Left ventricle myocardium inferior (tissue), 1 donor: ENCODE measurements around the gene PPDPF. TPM values are rescaled to one million over a fixed set of nuclear protein-coding genes. Genes with fewer than 3 reads are reported as not detected.

Source experiments
- DNase-seq: peaks from one replicate; pipeline ENCODE4 v3.0.0-alpha.2; 2020
- H3K27ac ChIP-seq: fragments of 200-600 bp; replicated peaks from 2 replicates; pipeline ENCODE4 v1.8.0; 2021
- H3K27me3 ChIP-seq: fragments of 200-600 bp; 2 replicates; pipeline ENCODE4 v1.8.0; 2021; ENCODE audit warnings: low read depth
- H3K36me3 ChIP-seq: fragments of 200-600 bp; 2 replicates; pipeline ENCODE4 v1.8.0; 2021
- H3K4me1 ChIP-seq: fragments of 200-600 bp; 2 replicates; pipeline ENCODE4 v1.8.0; 2021
- H3K4me3 ChIP-seq: fragments of 200-600 bp; 2 replicates; pipeline ENCODE4 v1.8.0; 2021; ENCODE audit warnings: mild to moderate bottlenecking, moderate library complexity
- H3K9me3 ChIP-seq: fragments of 200-600 bp; replicated peaks from 2 replicates; pipeline ENCODE4 v1.8.0; 2021
- CTCF ChIP-seq: fragments of 200-600 bp; IDR thresholded peaks from 2 replicates; pipeline ENCODE4 v1.8.0; 2021; ENCODE audit warnings: antibody characterized with exemption, mild to moderate bottlenecking, borderline replicate concordance
- intact Hi-C: fragments of 100-400 bp; cut with micrococcal nuclease; formaldehyde crosslinking; loops from one replicate; pipeline ENCODE4 v1.11.0; 2022
- total RNA-seq: library from RNA; stranded (reverse); fragmentation: NEBNext Ultra II Directional; extraction: Animal tissue kit (Norgen Biotek cat#: 25700); gene quantifications from one replicate; pipeline ENCODE4 v1.2.1, GENCODE V29; 2021
- donor health status: DM: no; HTN: yes; CAD: no; lungs with severe emphysema.

Gene PPDPF
- total RNA-seq, 1 donor from 2014 or later, result 371 TPM

GRCh38 chr20:63481503-63481902 lies 39.1 kb upstream of the PPDPF start:
- DNase-seq, result no peak
- no peak for TF ChIP-seq CTCF
- peaks cover 32% of the 10 kb centered on the region for H3K4me1 ChIP-seq
- intact Hi-C loops, result no loop called here
- H3K4me3 ChIP-seq, result no peak overlapping the region
- peaks cover 3% of the 10 kb centered on the region for H3K9me3 ChIP-seq
- H3K36me3 ChIP-seq, result no peaks in the 10 kb centered on the region
- no peak overlapping the region for H3K27ac ChIP-seq
- H3K27me3 ChIP-seq, result peaks cover 98% of the 10 kb centered on the region

- no peak for TF ChIP-seq CTCF
- peaks cover 4% of the 10 kb centered on the region for H3K9me3 ChIP-seq
- no peak overlapping the region for H3K27ac ChIP-seq
- peaks cover 94% of the 10 kb centered on the region for H3K27me3 ChIP-seq
- peaks cover 32% of the 10 kb centered on the region for H3K4me1 ChIP-seq
- intact Hi-C loops, result no loop called here
- DNase-seq, result no peak
- no peaks in the 10 kb centered on the region for H3K36me3 ChIP-seq
- H3K4me3 ChIP-seq, result no peak overlapping the region
Measured at GRCh38 chr20:63482021-63482587, 38.5 kb upstream of the PPDPF start.

GRCh38 chr20:63483834-63484233 lies 36.7 kb upstream of the PPDPF start:
- Histone ChIP-seq H3K9me3 (peaks cover 4% of the 10 kb centered on the region), H3K4me3 (no peak overlapping the region), H3K36me3 (peaks cover 8% of the 10 kb centered on the region), H3K27me3 (peaks cover 92% of the 10 kb centered on the region), H3K27ac (peak overlapping the region; percentile 50), H3K4me1 (peaks cover 39% of the 10 kb centered on the region)
- intact Hi-C loops, result no loop called here
- DNase-seq, result no peak
- peak; percentile 30 for TF ChIP-seq CTCF

GRCh38 chr20:63484236-63484635 lies 36.3 kb upstream of the PPDPF start:
- Histone ChIP-seq H3K4me3 (no peak overlapping the region), H3K36me3 (peaks cover 12% of the 10 kb centered on the region), H3K4me1 (peaks cover 40% of the 10 kb centered on the region), H3K9me3 (peaks cover 4% of the 10 kb centered on the region), H3K27me3 (peaks cover 92% of the 10 kb centered on the region), H3K27ac (peak overlapping the region; percentile 50)
- DNase-seq, result no peak
- no peak for TF ChIP-seq CTCF
- intact Hi-C loops, result no loop called here

- Histone ChIP-seq H3K9me3 (peaks cover 4% of the 10 kb centered on the region), H3K36me3 (peaks cover 14% of the 10 kb centered on the region), H3K4me1 (peaks cover 40% of the 10 kb centered on the region), H3K4me3 (no peak overlapping the region), H3K27ac (peak overlapping the region; percentile 50), H3K27me3 (peaks cover 92% of the 10 kb centered on the region)
- DNase-seq, result no peak
- TF ChIP-seq CTCF, result no peak
- intact Hi-C loops, result no loop called here
Measured at GRCh38 chr20:63484651-63485403, 35.7 kb upstream of the PPDPF start.
